H1 (cell line): ENCODE data around the gene CDH1.

Experiments
- CBX8 ChIP-seq: fragments of 300-800, 300-1000 bp; sonication (generic); IDR thresholded peaks from 2 replicates; pipeline ENCODE4 v1.7.1; 2016; ENCODE audit warnings: low read depth, low read length, borderline replicate concordance
- CTCF ChIP-seq, 3 experiments: IDR thresholded peaks; 1 replicate in 2 of 3; 2 replicates in 1 of 3; pipeline versions ENCODE4 v1.5.1 to v1.6.1; 2011; ENCODE audit warnings: low read length in 3 of 3, mild to moderate bottlenecking in 3 of 3, inconsistent platforms in 2 of 3, low read depth in 1 of 3, moderate library complexity in 1 of 3; ENCODE audit not compliant: insufficient read depth in 1 of 3; ENCODE audit errors: control extremely low read depth in 1 of 3
- EP300 ChIP-seq, 2 experiments: IDR thresholded peaks; 1 replicate in 1 of 2; 2 replicates in 1 of 2; pipeline ENCODE4 v1.6.1; 2011 to 2012; ENCODE audit warnings: low read depth in 2 of 2, low read length in 2 of 2, mild to moderate bottlenecking in 2 of 2, borderline replicate concordance in 1 of 2, inconsistent platforms in 1 of 2, moderate library complexity in 1 of 2
- TBP ChIP-seq: IDR thresholded peaks from 2 replicates; pipeline ENCODE4 v1.6.1; 2011; ENCODE audit warnings: low read depth, low read length, improper control_type of control experiment

DNA sequence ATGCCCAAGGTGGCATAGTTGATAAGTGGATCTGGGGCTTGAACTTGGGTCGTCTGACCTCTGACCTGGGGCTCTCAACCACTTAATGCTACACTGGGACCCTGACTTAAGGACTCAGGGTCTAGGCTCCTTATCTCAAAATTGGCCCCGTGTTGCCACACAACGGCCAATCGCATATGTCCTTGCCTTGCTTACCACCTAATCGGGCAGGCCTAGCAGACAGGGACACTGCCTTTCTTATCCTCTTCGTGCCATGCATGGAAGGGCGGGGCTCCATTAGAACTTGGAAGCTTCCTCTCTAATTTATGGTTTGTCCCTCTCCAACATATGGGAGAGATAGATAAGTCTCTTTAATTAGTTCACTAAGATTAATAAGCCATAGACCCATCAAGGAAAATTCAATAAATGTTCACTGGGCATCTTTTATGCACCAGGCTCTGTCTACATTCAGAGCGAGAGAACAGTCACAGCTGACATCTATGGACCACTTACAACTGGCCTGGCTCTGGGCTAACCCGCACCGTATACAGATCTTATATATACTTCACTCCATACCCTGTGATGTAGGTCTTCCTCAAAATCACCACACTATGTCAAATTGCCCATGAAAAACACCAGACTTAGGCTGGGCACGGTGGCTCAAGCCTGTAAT lies 35.1 kb downstream of the CDH1 start:
- TF ChIP-seq CTCF (IDR thresholded peaks at IDR 0.05; ENCODE audit: control extremely low read depth in 1 of 3, insufficient read depth in 1 of 3, low read depth in 1 of 3, low read length in 3 of 3) (no peak), EP300 (IDR thresholded peaks at IDR 0.05; ENCODE audit: borderline replicate concordance in 1 of 2, low read depth in 2 of 2, low read length in 2 of 2) (no peak), TBP (no peak), CBX8 (no peak)
